GM12878 (cell line): ENCODE results near the gene GMCL2. TPM values are rescaled to one million over a fixed set of nuclear protein-coding genes. Genes with fewer than 3 reads are reported as not detected.

Experiments used
- BCL3 ChIP-seq: IDR thresholded peaks from 2 replicates; pipeline ENCODE4 v1.6.1; 2011; ENCODE audit warnings: borderline replicate concordance, low read depth, mild to moderate bottlenecking, moderate library complexity, low read length; ENCODE audit not compliant: insufficient read depth, poor library complexity, severe bottlenecking
- DPF2 ChIP-seq: fragments of 450-650 bp; IDR thresholded peaks from 2 replicates; pipeline ENCODE4 v1.6.1; 2017; ENCODE audit warnings: mild to moderate bottlenecking
- SREBF2 ChIP-seq: IDR thresholded peaks from 2 replicates; pipeline ENCODE4 v1.6.1; 2012; ENCODE audit warnings: mild to moderate bottlenecking, low read length
- STAT1 ChIP-seq: fragments of 450-650 bp; conservative IDR thresholded peaks from 2 replicates; pipeline ENCODE4 v1.6.1; 2014; ENCODE audit warnings: antibody characterized with exemption, mild to moderate bottlenecking
- polyA plus RNA-seq, 11 experiments: library from polyadenylated mRNA; depleted of rRNA in 4 of 11; unstranded in 6 of 11; stranded (reverse) in 5 of 11; fragments of >200 nt; fragmentation: Nextera tagmentation in 4 of 11; fragmentation: Illumina TruSeq in 1 of 11; extraction: Ambion mirVana in 4 of 11; extraction: Trizol in 1 of 11; gene quantifications; 1 replicate in 1 of 11; 2 replicates in 10 of 11; pipeline versions ENCODE4 v1.2.1 to v1.2.3, GENCODE V29; 2011 to 2016; ENCODE audit warnings: inconsistent platforms in 2 of 11, missing spikeins in 2 of 11, low read depth in 1 of 11
- total RNA-seq, 4 experiments: library from RNA; depleted of rRNA in 3 of 4; stranded (reverse); fragments of >200 nt in 3 of 4; fragmentation: Illumina TruSeq in 1 of 4; extraction: Trizol in 1 of 4; gene quantifications; 2 replicates each; pipeline versions ENCODE4 v1.2.1 to v1.2.3, GENCODE V29; 2013 to 2021
- TF ChIP-seq, protein P1 (sequence below): IDR thresholded peaks from 2 replicates; pipeline ENCODE4 v1.6.1; 2012; ENCODE audit warnings: low read depth, low read length, improper control_type of control experiment
- TF ChIP-seq, protein P2 (sequence below): fragments of 150-350 bp; IDR thresholded peaks from 2 replicates; pipeline ENCODE4 v1.6.1; 2016; ENCODE audit warnings: low read depth, low read length
- TF ChIP-seq, protein P3 (sequence below): fragments of 450-650 bp; IDR thresholded peaks from 2 replicates; pipeline ENCODE4 v1.6.1; 2018; ENCODE audit warnings: mild to moderate bottlenecking, low read depth, moderate library complexity; ENCODE audit not compliant: partially characterized antibody

Gene GMCL2
- total and polyA plus RNA-seq, 10 of the 15 experiments (the other 5 are each of a cell fraction or from before 2014, with no cell fraction given) = 0.07 TPM; not detected in 9

GRCh38 chr5:178211095-178212048 lies 24.2 kb upstream of the GMCL2 start (continued):
- TF ChIP-seq BCL3 (peak; percentile 11), SREBF2 (no peak), DPF2 (no peak), STAT1 (no peak)
- TF ChIP-seq, protein P1, sequence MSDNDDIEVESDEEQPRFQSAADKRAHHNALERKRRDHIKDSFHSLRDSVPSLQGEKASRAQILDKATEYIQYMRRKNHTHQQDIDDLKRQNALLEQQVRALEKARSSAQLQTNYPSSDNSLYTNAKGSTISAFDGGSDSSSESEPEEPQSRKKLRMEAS = no peak
- TF ChIP-seq, protein P2, sequence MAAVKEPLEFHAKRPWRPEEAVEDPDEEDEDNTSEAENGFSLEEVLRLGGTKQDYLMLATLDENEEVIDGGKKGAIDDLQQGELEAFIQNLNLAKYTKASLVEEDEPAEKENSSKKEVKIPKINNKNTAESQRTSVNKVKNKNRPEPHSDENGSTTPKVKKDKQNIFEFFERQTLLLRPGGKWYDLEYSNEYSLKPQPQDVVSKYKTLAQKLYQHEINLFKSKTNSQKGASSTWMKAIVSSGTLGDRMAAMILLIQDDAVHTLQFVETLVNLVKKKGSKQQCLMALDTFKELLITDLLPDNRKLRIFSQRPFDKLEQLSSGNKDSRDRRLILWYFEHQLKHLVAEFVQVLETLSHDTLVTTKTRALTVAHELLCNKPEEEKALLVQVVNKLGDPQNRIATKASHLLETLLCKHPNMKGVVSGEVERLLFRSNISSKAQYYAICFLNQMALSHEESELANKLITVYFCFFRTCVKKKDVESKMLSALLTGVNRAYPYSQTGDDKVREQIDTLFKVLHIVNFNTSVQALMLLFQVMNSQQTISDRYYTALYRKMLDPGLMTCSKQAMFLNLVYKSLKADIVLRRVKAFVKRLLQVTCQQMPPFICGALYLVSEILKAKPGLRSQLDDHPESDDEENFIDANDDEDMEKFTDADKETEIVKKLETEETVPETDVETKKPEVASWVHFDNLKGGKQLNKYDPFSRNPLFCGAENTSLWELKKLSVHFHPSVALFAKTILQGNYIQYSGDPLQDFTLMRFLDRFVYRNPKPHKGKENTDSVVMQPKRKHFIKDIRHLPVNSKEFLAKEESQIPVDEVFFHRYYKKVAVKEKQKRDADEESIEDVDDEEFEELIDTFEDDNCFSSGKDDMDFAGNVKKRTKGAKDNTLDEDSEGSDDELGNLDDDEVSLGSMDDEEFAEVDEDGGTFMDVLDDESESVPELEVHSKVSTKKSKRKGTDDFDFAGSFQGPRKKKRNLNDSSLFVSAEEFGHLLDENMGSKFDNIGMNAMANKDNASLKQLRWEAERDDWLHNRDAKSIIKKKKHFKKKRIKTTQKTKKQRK = no peak
- TF ChIP-seq, protein P3, sequence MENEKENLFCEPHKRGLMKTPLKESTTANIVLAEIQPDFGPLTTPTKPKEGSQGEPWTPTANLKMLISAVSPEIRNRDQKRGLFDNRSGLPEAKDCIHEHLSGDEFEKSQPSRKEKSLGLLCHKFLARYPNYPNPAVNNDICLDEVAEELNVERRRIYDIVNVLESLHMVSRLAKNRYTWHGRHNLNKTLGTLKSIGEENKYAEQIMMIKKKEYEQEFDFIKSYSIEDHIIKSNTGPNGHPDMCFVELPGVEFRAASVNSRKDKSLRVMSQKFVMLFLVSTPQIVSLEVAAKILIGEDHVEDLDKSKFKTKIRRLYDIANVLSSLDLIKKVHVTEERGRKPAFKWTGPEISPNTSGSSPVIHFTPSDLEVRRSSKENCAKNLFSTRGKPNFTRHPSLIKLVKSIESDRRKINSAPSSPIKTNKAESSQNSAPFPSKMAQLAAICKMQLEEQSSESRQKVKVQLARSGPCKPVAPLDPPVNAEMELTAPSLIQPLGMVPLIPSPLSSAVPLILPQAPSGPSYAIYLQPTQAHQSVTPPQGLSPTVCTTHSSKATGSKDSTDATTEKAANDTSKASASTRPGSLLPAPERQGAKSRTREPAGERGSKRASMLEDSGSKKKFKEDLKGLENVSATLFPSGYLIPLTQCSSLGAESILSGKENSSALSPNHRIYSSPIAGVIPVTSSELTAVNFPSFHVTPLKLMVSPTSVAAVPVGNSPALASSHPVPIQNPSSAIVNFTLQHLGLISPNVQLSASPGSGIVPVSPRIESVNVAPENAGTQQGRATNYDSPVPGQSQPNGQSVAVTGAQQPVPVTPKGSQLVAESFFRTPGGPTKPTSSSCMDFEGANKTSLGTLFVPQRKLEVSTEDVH = no peak
